Measurements from ENCODE around the gene DENND1C.
"Not testable (repeated sequence)": the region's sequence is repeated elsewhere in the genome, so short reads cannot be mapped to it uniquely, and the experiment has no call there.

The DENND1C gene

GRCh38 chr19:6453951-6454565 lies 27.5 kb downstream of the DENND1C start:
- no peak for DNase-seq (ENCODE audit: low spot score)

DNA sequence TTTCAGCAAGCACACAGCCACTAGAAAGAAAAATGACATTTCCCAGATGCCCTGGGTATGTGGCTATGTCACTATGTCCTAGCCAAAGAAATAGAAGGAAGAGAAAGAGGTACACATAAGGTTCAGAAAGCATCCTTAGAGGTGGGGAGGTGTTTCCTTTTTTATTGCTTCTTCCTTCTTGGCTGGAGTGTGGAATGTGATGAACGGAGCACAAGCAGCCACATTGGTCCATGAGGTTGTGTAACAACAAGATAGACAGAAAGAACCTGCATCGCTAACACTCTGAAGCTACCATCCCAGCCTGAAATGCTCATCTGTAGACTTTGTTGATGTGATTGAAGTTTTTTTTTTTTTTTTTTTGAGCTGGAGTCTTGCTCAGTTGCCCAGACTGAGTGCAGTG lies 28.7 kb downstream of the DENND1C start:
- DNase-seq (ENCODE audit: low spot score) = no peak

DNA sequence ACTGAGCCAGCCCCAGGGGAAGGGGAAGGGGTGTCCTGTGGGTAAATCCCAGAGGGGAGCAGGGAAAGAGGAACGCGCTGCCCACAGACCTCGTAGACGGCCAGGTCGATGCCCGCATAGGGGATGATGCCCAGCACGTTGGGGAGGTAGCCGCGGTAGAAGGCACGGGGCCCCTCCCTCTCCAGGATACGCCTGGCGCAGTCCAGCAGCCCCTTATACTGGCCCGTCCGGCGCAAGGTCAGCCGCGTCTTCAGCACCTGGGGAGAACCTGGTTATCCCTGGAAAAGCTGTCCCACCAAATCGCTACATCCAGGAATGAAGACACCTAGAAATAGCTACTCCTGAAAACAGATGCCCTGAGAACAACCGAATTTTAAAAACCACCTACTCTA lies 29.4 kb downstream of the DENND1C start:
- no peak for DNase-seq (ENCODE audit: low spot score)

DNA sequence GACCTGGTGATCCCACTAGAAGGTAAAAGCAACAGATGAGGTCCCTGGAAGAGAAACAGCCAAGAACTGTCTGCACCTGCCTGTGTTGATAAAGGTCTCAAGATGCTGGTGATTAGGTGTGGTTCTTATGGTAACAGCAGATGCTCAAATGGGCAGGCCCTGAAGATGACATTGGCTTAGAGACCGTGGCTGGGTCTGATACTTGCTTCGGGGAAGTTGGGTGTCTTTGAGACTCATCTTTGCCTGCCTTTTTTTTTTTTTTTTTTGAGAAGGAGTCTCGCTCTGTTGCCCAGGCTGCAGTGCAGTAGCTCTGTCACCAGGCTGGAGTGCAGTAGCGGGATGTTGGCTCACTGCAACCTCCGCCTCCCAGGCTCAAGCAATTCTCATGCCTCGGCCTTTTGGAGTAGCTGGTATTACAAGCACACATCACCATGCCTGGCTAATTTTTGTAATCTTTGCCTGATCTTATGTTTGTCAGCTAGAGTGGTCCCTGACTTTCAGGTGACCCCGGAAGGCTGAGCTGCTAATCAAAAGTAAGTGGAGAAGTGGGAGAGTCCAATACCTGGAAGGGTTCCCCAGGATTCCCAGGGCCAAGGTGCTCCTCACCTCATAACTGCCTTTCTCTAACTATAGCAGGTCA lies 29.9 kb downstream of the DENND1C start:
- DNase-seq (ENCODE audit: low spot score) = no peak

- DNase-seq (ENCODE audit: low spot score) = no peak
These were observed 31.4 kb downstream of the DENND1C start for GRCh38 chr19:6450166-6450565.

GRCh38 chr19:6448045-6448444 lies 33.5 kb downstream of the DENND1C start:
- DNase-seq (ENCODE audit: low spot score) = no peak

DNA sequence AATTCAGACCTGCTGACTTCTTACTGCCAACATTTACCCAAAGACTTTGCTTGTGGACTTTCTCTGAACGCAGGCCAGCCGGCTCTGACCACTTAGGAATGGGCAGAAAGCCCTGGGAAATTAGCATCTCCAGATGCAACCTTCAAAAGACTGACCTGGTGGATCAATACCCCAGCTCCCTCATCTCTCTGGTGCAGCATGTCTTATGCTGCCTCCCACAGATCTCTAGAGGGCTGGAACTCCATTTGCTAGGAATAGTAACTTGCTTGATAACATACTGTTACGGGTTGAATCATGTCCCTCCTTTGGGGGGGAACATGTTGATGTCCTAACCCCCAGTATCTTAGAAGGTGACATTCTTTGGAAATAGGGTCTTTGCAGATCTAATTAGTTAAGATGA lies 35.1 kb downstream of the DENND1C start:
- DNase-seq (ENCODE audit: low spot score) = no peak

DNA sequence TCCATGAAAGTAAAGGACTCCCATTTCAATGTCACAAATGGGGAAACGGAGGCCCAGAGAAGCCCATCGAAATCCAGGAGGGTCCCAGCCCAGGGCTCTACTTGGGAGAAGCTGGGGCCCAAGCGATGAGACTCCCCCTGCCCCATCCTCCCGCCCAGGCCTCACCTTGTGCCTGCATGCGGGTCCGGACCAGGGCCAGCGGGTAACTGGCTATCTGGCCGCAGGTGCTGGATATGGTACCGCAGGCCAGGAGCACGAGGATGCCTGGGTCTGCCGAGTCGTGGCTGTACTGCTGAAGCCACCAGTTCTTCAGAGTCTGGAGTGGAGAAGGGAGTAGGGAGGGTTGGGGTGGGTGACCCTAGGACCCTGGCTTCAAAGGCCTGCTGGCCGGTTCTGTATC lies 37.6 kb downstream of the DENND1C start:
- no peak for DNase-seq (ENCODE audit: low spot score)

GRCh38 chr19:6442087-6442688 lies 39.4 kb downstream of the DENND1C start:
- no peak for DNase-seq (ENCODE audit: low spot score)

- no peak for DNase-seq (ENCODE audit: low spot score)
These were observed 40.7 kb downstream of the DENND1C start for GRCh38 chr19:6440905-6441304.

DNA sequence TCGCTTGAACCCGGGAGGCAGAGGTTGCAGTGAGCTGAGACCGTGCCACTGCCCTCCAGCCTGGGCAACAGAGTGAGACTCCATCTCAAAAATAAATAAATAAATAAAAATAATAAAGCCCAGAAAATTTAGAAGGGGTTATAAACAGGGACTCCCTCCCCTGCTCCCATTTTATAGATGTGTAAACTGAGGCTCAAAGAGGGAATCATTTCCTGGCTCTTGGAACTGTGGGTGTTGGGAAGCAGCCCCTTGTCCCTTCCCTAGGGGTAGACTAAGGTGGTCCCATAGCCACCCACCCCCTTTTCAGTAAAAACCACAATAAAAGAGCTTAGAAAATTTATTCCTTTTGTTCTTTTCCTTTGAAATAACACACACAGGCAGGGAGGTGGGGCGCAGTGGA lies 41.8 kb downstream of the DENND1C start:
- no peak for DNase-seq (ENCODE audit: low spot score)

DNA sequence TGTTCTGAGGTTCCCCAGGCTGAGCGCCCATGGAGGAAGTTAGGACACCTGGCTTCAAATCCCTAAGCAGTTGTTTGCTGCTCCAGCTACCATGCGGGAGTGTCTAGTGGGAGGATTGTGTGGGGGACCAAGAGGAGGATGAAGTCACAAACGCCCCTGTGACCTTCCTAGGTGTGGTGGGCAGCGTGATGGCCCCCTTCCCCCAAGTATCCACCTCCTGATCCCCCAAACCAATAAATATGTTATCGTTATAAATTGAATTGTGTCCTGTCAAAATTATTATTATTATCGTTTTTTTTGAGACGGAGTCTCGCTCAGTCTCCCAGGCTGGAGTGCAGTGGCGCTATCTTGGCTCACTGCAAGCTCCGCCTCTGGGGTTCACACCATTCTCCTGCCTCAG lies 47.9 kb downstream of the DENND1C start, which contains the start of gene SLC25A41:
Gene SLC25A41 (minus strand): TSS at position 101 of the 400 bp plus-strand sequence. CDS start 70 bp downstream, at position 31.
- DNase-seq (ENCODE audit: low spot score) = no peak

GRCh38 chr19:6433165-6433564 lies 48.4 kb downstream of the DENND1C start:
- no peak for DNase-seq (ENCODE audit: low spot score)

GRCh38 chr19:6431891-6432290 lies 49.7 kb downstream of the DENND1C start:
- no peak for DNase-seq (ENCODE audit: low spot score)

GRCh38 chr19:6429419-6430221 lies 52.0 kb downstream of the DENND1C start:
- DNase-seq (ENCODE audit: low spot score) = no peak

GRCh38 chr19:6428692-6429418 lies 52.7 kb downstream of the DENND1C start:
- not testable (repeated sequence) for DNase-seq (ENCODE audit: low spot score)

- DNase-seq (ENCODE audit: low spot score) = no peak
These were observed 54.5 kb downstream of the DENND1C start for GRCh38 chr19:6427131-6427530.

GRCh38 chr19:6425732-6426620 lies 55.6 kb downstream of the DENND1C start:
- no peak for DNase-seq (ENCODE audit: low spot score)

- peak; percentile 99 for DNase-seq (ENCODE audit: low spot score)
These were observed 56.5 kb downstream of the DENND1C start for GRCh38 chr19:6424939-6425731.

All from LoVo (cell line).